ENCODE measurements around the gene SNTG2. TPM values are rescaled to one million over a fixed set of nuclear protein-coding genes. Genes with fewer than 3 reads are reported as not detected.

SNTG2 gene
- total RNA-seq, 1 experiment from 2014 or later = 20.5 TPM

GRCh38 chr2:1397350-1397749 is 446.7 kb downstream of the SNTG2 start:
- H3K9me3 Mint-ChIP-seq = peaks cover 8% of the 10 kb centered on the region
- no peak overlapping the region for H3K4me3 Mint-ChIP-seq
- no peak for TF ChIP-seq TP53 (CRISPR knock-in tag; IDR thresholded peaks at IDR 0.05)
- no peak for TF ChIP-seq ZNF281 (CRISPR knock-in tag; IDR thresholded peaks at IDR 0.05)
- TF ChIP-seq IRF2 (CRISPR knock-in tag; IDR thresholded peaks at IDR 0.05; ENCODE audit: borderline replicate concordance, low read depth) = no peak
- TF ChIP-seq ETV6 (CRISPR knock-in tag; IDR thresholded peaks at IDR 0.05) = no peak
- no peak for TF ChIP-seq NFYB (CRISPR knock-in tag; conservative IDR thresholded peaks at IDR 0.05; ENCODE audit: low read depth)
- no peak for TF ChIP-seq ESRRA (CRISPR knock-in tag; IDR thresholded peaks at IDR 0.05; ENCODE audit: borderline replicate concordance)
- no peak for TF ChIP-seq ZBTB43 (CRISPR knock-in tag; IDR thresholded peaks at IDR 0.05)
- TF ChIP-seq ZBTB21 (CRISPR knock-in tag; IDR thresholded peaks at IDR 0.05; ENCODE audit: borderline replicate concordance) = no peak
- no peak for TF ChIP-seq ZNF138 (CRISPR knock-in tag; conservative IDR thresholded peaks at IDR 0.05)
- no peak for TF ChIP-seq SP1 (CRISPR knock-in tag; conservative IDR thresholded peaks at IDR 0.05)
- TF ChIP-seq ERG (CRISPR knock-in tag; IDR thresholded peaks at IDR 0.05) = no peak
- TF ChIP-seq GRHL2 (CRISPR knock-in tag; IDR thresholded peaks at IDR 0.05; ENCODE audit: insufficient replicate concordance, severe bottlenecking) = no peak
- no peak for TF ChIP-seq ZNF425 (CRISPR knock-in tag; conservative IDR thresholded peaks at IDR 0.05)
- no peak for TF ChIP-seq MLX (CRISPR knock-in tag; IDR thresholded peaks at IDR 0.05)
- no peak for DNase-seq (ENCODE audit: low spot score)
- CTCF ChIA-PET = no interaction called here
- POLR2A ChIA-PET = no interaction called here
- peaks cover 32% of the 10 kb centered on the region for H3K27me3 Mint-ChIP-seq (ENCODE audit: low read depth)
- ATAC-seq = no peak
- H3K36me3 Mint-ChIP-seq = no peaks in the 10 kb centered on the region
- no peak overlapping the region for H3K27ac Mint-ChIP-seq
- H3K4me1 Mint-ChIP-seq = 0 out of 2 replicates have a peak, but pooled peaks cover 10% of the 10 kb centered on the region

- Mint-ChIP-seq H3K4me3 (no peak overlapping the region), H3K27me3 (ENCODE audit: low read depth) (peaks cover 24% of the 10 kb centered on the region), H3K36me3 (no peaks in the 10 kb centered on the region), H3K4me1 (0 out of 2 replicates have a peak, but pooled peaks cover 10% of the 10 kb centered on the region), H3K27ac (no peak overlapping the region), H3K9me3 (peaks cover 13% of the 10 kb centered on the region)
- ATAC-seq (no peak), DNase-seq (ENCODE audit: low spot score) (no peak)
- TF ChIP-seq FOXP1 (CRISPR knock-in tag; IDR thresholded peaks at IDR 0.05; ENCODE audit: borderline replicate concordance) = no peak
- no peak for TF ChIP-seq IRF2 (CRISPR knock-in tag; IDR thresholded peaks at IDR 0.05; ENCODE audit: borderline replicate concordance, low read depth)
- no peak for TF ChIP-seq ZNF121 (CRISPR knock-in tag; IDR thresholded peaks at IDR 0.05)
- TF ChIP-seq USF1 (CRISPR knock-in tag; IDR thresholded peaks at IDR 0.05) = no peak
- CTCF ChIA-PET = no interaction called here
- POLR2A ChIA-PET = no interaction called here
Measured at GRCh38 chr2:1398191-1398590, 447.5 kb downstream of the SNTG2 start.
